Measurements from ENCODE around the gene BAHCC1. TPM values are rescaled to one million over a fixed set of nuclear protein-coding genes. Genes with fewer than 3 reads are reported as not detected.

The BAHCC1 gene
- total and polyA plus RNA-seq, 2 of the 8 experiments (the other 6 are each of a cell fraction or from before 2014, with no cell fraction given), result 0.26 to 0.58 TPM

DNA sequence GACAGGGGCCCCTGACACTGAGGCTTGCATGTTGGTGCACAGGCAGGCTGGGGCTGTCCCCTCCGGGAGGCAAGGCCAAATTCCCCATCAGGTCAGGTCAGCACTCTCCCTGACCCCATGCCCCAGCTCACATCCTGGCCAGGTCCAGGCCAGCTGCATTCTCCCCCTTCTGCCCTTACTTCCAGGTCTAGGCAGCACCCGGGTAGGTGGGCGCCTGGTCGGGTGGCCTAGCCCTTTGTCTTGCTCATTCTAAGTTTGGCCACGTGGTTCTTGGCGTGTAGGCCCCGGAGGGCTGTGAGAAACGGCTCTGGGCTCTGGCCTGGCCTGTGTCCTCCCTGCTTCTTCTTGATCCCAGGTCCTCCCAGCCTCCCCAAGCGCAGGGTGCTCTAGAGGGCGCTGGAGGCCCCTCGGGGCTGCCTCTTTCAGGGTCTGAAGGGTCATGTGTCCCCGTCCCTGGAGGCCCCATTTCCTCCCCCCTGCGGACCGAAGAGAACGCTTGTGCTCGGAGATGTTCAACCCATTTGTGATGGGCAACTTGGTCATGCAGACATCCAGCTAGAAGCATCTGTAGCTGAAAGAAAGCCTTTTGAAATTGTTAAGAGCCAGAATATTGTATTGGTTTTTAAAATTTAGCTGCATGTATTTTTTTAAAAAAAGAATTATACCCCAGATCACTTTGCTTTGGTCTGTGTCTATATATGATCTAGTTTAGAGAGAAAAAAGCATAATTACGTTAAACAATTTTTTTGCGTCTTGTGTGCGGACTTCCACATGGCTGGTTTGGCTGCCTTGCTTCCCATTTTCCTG lies 6.7 kb downstream of the BAHCC1 start (continued):
- no peak for TF ChIP-seq PHF8 (conservative IDR thresholded peaks at IDR 0.05; ENCODE audit: low read depth, low read length)
- no peak for TF ChIP-seq TBP (IDR thresholded peaks at IDR 0.05; ENCODE audit: low read depth, low read length)

Measured in H1 (cell line).